ENCODE results near the gene HRAS.

The HRAS gene

GRCh38 chr11:487571-488021 is 47.8 kb downstream of the HRAS start:
- no peak overlapping the region for H3K4me3 ChIP-seq (ENCODE audit: control insufficient read depth, low read depth, low read length)
- no peak for DNase-seq (ENCODE audit: low read depth)
- no peak for TF ChIP-seq CTCF (IDR thresholded peaks at IDR 0.05; ENCODE audit: control insufficient read depth, insufficient read depth, low read depth, low read length, missing control alignments)

- no peak overlapping the region for H3K4me3 ChIP-seq (ENCODE audit: control insufficient read depth, low read depth, low read length)
- DNase-seq (ENCODE audit: low read depth), result no peak
- no peak for TF ChIP-seq CTCF (IDR thresholded peaks at IDR 0.05; ENCODE audit: control insufficient read depth, insufficient read depth, low read depth, low read length, missing control alignments)
Measured at GRCh38 chr11:486189-486588, 49.2 kb downstream of the HRAS start.

GRCh38 chr11:484616-485015 is 50.8 kb downstream of the HRAS start:
- no peak overlapping the region for H3K4me3 ChIP-seq (ENCODE audit: control insufficient read depth, low read depth, low read length)
- no peak for TF ChIP-seq CTCF (IDR thresholded peaks at IDR 0.05; ENCODE audit: control insufficient read depth, insufficient read depth, low read depth, low read length, missing control alignments)
- no peak for DNase-seq (ENCODE audit: low read depth)

Data from AG09309 (cell line).